Central memory CD4-positive, alpha-beta T cell (primary cell): ENCODE data around the gene PCMTD2.
"Not testable (repeated sequence)": the region's sequence is repeated elsewhere in the genome, so short reads cannot be mapped to it uniquely, and the experiment has no call there.

Source experiments
- DNase-seq: peaks from one replicate; pipeline ENCODE4 v3.0.0; 2022

PCMTD2 gene

DNA sequence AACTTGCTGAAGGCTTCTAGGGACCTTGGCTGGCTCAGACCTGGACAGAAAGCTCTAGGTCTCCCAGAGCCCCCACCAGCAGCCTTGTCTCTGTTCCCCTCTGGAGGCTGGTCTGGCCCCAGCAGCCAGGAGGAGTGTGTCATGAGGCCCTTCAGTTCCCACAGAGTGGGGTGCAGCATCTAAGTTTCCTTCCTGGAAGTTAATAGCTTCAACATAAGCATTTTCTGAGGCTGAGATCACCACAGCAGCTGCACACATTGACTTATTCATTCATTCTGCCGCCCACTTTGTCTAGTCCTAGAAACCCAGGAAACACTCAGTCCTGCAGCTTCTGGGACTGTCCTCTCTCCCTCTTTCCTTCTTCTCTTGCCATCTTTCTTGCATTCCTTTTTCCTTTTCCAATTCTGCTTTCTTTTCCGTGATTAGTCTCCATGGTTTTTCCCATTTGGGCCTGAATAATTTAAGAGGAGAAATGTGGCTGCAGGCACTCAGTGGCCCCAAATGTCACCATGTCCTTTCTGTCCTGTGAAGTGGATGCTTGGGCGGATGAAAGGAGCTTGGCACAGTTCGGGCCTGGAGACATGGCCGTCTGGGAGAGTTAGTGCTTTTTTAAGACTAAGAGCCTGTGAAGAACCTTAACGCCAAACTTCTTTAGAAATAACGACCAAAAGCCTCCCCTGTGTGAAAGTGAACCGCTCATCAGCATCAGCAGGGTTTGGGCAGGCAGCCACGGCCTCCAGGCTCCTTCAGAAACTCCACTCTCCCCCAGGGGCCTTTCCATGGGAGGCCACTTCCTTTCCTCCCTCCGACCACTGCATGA lies 31.0 kb upstream of the PCMTD2 start:
- DNase-seq = no peak

DNA sequence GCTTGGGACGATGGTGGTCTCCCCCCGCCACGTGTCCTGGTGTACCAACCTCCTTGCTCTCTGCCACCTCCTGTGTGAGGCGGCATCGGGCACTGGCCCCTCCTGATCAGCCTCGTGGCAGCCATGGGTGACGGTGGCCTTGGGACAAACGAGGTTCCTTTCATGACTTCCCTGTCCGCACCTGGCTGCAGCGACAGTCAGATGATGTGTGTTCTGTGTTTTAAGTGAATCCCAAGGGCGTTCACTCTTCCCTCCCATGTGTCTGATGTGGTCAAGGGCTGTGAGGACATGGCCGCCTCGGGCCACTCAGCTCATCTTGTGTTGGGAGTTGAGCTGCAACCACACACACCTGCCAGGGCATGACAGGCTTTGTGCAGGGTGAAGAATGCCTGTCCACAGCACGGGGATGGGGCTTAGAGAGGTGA lies 30.4 kb upstream of the PCMTD2 start:
- no peak for DNase-seq

DNA sequence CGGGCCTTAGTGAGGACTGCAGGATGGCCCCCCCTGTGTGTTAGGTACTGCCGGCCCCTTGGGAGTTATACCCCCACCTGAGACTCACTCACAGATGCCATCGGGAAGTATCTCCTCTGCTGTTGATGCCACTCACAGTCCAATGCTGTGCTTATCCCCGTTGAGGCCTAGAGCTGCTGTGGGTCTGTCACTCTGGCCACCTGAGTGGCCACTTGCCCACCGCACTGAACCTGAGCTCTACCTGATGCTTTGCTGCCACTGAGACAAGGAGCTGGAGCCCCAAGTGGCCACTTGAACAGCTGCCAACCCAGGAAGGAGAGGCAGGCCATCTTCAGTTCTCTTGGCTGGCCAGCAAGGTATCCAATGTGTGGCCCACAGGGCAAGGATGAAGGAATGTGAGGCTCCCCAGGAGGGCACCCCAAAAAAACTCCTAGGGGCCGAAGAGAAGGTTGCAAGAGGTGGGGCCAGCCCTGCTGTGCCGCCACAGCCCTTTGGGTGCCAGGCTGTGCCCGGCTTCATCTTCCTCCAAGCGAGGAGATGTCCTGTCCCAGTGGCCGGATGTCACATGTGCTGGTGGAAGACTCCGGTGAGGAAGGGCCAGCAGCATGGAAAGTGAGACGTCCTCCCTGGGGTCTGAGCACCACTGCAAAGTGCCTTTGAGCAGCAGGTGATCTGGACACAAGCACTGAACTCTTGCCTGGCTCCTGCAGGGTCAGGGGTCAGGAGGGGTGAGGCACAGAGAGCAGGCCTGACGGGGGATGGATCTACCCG lies 29.5 kb upstream of the PCMTD2 start:
- no peak for DNase-seq

- DNase-seq = peak; percentile 59
Measured at GRCh38 chr20:64226686-64227580, 28.6 kb upstream of the PCMTD2 start.

- no peak for DNase-seq
Measured at GRCh38 chr20:64228086-64228653, 27.4 kb upstream of the PCMTD2 start.

DNA sequence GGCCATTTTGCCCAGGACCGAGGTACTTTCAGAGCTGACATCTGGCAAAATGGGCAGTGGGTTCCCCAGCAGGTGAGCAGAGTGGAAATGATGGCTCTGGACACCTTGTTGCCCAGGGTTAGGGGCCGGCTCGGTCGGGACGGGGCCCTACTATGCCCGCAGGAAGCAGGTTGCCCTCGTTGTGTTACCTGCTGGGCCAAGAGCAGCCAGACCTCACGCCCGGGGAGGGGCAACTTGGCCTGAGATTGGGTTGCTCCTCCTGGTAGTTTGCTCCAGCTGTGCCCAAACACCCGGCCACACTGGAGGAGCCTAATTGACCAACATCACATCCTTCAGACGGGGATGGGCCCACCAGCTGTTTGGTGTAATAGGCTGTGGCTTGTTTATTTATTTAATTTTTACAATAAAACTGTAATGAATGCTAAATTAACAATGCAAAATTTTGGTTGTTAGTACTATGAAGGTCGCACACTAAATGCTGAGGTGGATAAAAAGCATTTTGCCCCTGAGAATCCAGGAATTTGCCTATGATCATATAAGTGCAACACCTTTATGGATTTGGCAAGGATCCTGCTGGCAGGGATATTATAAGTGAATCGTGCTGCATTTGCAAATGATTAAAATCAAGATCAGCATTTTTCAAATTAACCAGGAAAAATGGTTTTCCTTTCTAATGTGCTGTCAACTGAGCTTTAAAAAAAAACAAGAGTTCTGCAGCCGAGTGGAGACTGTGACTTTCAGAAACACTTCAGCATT lies 26.6 kb upstream of the PCMTD2 start:
- DNase-seq = no peak

- DNase-seq = no peak
Measured at GRCh38 chr20:64229507-64230061, 26.0 kb upstream of the PCMTD2 start.

DNA sequence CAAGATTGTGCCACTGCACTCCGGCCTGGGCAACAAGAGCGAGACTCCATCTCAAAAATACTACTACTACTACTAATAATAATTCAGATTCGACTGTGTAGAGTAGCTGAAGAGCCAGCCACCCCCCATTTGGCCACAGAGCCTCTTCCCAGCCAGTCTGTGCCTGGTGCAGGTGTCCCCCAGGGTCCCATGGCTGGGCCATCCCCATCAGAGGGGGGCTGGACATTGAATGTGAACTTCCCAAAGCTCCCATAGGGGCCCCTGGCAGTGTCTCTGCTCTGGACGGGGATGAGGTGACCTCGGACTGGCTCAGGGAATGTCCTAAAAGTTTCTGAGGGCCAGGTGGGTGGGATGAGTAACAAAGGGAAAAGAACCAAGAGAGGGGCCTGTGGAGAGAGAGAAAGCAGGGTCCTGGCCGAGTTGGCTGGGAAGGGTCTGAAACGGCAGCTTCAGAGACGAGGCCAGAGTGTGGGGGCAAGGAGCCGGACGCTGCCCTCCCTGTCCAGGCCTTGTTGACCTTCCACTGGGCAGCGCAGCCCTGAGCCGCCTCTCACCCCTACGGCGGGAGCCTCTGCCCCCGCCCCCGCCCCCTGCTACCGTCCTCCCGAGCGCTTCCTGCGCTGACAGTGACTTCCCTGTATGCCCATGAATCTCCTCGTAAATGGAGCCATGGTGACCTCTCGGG lies 24.9 kb upstream of the PCMTD2 start:
- no peak for DNase-seq

DNA sequence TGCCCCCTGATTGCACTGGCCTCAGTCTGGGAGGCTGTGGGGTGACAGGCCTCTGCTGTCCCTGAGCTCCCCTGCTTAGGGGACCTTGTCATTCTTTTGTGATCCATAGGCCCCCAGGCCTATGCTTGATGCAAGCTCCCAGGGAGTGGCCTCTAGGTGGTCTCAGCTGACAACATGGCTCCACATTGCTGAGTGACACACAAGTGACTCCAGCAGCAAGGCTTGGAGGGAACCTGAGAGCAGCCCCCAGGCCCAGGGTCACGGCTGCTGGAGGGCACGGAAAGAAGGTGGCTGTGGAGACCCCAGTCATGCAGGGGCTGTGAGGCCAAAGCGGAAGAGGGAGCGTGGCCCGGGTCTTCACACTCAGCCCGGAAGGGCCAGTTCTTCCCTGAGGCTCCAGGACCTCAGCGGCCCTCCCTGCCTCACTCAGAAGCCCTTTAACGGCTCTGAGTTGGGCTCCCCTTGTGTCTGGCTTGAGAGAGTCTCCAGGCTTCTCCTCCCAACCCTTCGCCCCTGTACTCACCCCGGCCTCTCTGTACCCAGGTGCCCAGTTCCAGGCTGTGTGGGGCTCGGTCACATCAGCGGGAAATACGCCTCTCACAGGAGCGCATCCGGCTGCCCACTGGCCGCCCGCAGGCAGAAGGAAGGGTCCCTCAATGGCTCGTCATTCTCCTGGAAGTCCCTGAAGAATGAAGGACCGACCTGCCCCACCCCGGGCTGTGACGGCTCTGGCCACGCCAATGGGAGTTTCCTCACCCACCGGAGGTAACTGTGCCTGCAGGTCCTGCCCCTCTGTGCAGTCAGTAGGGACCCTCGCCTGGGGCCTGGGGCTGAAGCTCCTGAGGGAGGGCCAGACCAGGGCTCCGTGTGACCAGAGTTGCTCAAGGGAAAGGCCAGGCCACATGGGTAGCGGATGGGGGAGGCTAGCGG lies 23.7 kb upstream of the PCMTD2 start:
- no peak for DNase-seq

GRCh38 chr20:64232794-64233193 lies 22.8 kb upstream of the PCMTD2 start:
- no peak for DNase-seq

GRCh38 chr20:64233725-64234124 lies 21.8 kb upstream of the PCMTD2 start:
- no peak for DNase-seq

DNA sequence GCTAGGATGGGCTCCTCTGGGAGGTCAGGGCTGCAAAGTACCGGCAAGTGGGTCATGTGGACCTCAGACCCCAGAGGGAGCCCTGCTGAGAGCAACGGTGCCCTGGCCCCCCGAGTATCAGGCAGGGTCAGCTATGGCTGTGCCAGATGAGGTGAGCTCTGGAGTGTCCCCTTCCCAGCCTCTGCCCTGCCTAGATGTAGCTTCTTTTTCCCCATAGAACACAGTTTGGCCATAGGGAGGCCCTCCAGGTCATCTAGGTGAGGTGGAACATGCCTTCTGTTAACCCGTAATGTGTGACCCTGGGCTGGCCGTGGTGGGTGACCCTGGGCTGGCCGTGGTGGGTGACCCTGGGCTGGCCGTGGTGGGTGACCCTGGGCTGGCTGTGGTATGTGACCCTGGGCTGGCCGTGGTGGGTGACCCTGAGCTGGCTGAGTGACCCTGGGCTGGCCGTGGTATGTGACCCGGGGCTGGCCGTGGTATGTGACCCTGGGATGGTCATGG lies 21.2 kb upstream of the PCMTD2 start:
- no peak for DNase-seq

- not testable (repeated sequence) for DNase-seq
Measured at GRCh38 chr20:64234921-64235565, 20.5 kb upstream of the PCMTD2 start.

GRCh38 chr20:64236137-64237088 lies 19.1 kb upstream of the PCMTD2 start:
- DNase-seq = no peak

DNA sequence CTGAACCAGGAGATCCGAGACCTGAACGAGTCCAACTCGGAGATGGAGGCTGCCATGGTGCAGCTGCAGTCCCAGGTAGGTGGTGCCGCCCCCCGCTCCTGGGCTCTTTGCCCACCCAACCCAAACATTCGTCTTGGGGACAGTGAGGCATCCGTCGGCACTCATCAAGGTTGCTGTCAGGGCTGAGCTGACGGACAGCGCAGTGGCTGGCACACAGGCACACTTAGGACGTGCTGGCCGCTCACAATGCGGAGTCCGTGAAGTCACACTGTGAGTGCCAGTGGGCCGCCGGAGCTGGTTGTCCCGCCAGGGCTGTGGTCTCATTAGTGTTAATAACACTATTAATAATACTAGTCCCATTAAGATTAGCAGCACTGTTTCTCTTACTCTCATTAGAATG lies 18.2 kb upstream of the PCMTD2 start:
- no peak for DNase-seq

DNA sequence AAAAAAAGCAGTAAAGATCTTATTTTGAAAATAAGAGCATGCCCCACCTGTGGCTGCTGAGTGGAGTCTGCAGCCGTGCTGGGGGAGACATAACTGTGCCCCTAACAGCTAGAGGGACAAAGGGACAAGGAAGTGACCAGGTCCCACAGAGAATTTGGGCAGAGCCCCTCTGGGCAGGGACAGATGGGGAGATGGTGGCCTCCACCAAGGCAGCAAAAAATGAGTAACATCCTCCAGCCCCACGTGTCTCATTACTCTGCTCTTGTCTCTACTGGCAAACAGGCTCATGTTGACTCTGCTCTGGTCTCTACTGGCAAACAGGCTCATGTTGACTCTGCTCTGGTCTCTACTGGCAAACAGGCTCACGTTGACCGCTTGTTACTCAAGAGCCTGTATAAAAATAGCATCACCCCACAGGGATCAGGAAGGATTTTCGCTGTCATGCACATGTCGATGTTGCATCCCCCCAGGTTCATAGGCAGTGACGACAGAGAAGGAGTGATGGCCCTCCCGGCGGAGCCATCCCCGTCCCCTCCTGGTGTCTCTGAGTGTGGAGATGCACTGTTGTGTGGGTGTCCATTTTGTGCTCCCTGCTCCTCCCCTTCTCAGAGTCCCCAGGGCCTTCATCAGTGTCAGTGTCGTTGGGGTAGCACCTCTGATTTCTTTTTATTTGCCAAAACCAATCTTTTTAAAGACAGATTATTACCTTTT lies 17.3 kb upstream of the PCMTD2 start:
- DNase-seq = no peak

DNA sequence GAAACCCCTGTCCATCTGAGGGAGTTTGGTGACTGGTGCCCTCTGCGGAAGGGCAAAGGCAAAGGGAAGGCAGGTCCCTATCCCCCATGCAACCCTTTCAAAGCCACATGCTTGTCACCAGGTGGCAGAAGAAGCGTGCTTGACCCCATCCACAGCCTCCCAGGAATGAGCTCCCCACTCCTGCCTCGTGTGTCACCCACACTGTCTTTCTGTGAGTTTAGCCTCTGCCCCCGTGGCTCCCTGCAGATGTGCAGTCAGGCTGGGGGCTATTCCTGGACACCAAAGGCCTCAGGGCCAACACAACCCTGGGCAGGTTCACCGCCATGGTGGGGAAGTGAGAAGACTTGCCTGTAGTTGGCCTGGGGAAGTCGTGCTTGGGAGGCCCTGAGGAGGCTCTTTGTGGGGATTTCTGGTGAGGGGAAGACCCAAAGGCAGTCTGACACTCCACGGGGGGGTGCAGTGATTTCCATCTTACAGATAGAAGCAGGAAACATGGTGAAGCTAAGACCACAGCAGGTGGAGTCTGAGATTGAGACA lies 16.6 kb upstream of the PCMTD2 start:
- no peak for DNase-seq
